MM.1S (cell line): ENCODE results near the gene TDRD12.

Experiments
- CTCF ChIP-seq: fragments of 300-600 bp; sonication (generic); IDR thresholded peaks from 2 replicates; pipeline ENCODE4 v1.5.1; 2016; ENCODE audit warnings: antibody characterized with exemption, low read length, mixed read lengths
- EZH2 ChIP-seq: fragments of 300-600 bp; sonication (generic); optimal IDR thresholded peaks from 2 replicates; pipeline ENCODE3; 2017; ENCODE audit warnings: low read depth, mild to moderate bottlenecking, antibody characterized with exemption, low read length, mixed read lengths
- EZH2phosphoT487 ChIP-seq: fragments of 300-600 bp; sonication (generic); IDR thresholded peaks from 2 replicates; pipeline ENCODE4 v1.6.1; 2018; ENCODE audit warnings: antibody characterized with exemption, low read length

- TF ChIP-seq CTCF: no peak
- TF ChIP-seq EZH2: no peak
- TF ChIP-seq EZH2phosphoT487: no peak
These were observed 47.5 kb upstream of the TDRD12 start for GRCh38 chr19:32671883-32672593.
